CD4-positive, alpha-beta memory T cell (primary cell): ENCODE measurements around the gene ZNF75A. TPM values are rescaled to one million over a fixed set of nuclear protein-coding genes. Genes with fewer than 3 reads are reported as not detected.

Experiments used
- CTCF ChIA-PET: fragments of 350-600 bp; sonication (Branson Sonifier 250); formaldehyde crosslinking; loops from one replicate; lab custom pipeline; 2021; ENCODE audit warnings: inconsistent platforms; ENCODE audit not compliant: partially characterized antibody; lab: Charles Lee
- POLR2A ChIA-PET: fragments of 350-600 bp; sonication (Branson Sonifier 250); formaldehyde crosslinking; loops from one replicate; lab custom pipeline; 2021; ENCODE audit not compliant: partially characterized antibody; lab: Charles Lee
- DNase-seq, 5 donors: peaks; one replicate each; pipeline versions ENCODE4 v3.0.0 to v3.0.0-alpha.2; 2020 to 2022; ENCODE audit warnings: mixed read lengths in 1 of 5
- H3K27ac ChIP-seq: one replicate; pipeline ENCODE4 v1.7.0; 2013; ENCODE audit warnings: low read depth, low read length
- H3K27me3 ChIP-seq: 2 replicates; pipeline ENCODE4 v1.7.0; 2013; ENCODE audit warnings: mild to moderate bottlenecking, low read length, moderate library complexity; ENCODE audit not compliant: insufficient read depth
- H3K36me3 ChIP-seq: 2 replicates; pipeline ENCODE4 v1.7.0; 2013; ENCODE audit warnings: mild to moderate bottlenecking, low read length, moderate library complexity; ENCODE audit not compliant: insufficient read depth
- H3K4me1 ChIP-seq: 2 replicates; pipeline ENCODE4 v1.7.0; 2013; ENCODE audit warnings: mild to moderate bottlenecking, low read length, moderate library complexity; ENCODE audit not compliant: insufficient read depth
- H3K4me3 ChIP-seq, 2 donors: one replicate each; pipeline ENCODE4 v1.7.0; 2013; ENCODE audit warnings: low read length in 2 of 2, mild to moderate bottlenecking in 1 of 2
- H3K9me3 ChIP-seq, 2 donors: one replicate each; pipeline ENCODE4 v1.7.0; 2013; ENCODE audit warnings: low read length in 2 of 2, control low read depth in 1 of 2; ENCODE audit not compliant: control insufficient read depth in 1 of 2
- H3K27ac Mint-ChIP-seq, 7 donors: one replicate each; pipeline ENCODE4 v1.8.0; 2020 to 2021; ENCODE audit warnings: mixed read lengths in 7 of 7, mild to moderate bottlenecking in 6 of 7, inconsistent platforms in 3 of 7, moderate library complexity in 3 of 7
- H3K27me3 Mint-ChIP-seq, 2 donors: one replicate each; pipeline ENCODE4 v1.8.0; 2020 to 2021; ENCODE audit warnings: mixed read lengths in 2 of 2
- H3K36me3 Mint-ChIP-seq, 2 donors: one replicate each; pipeline ENCODE4 v1.8.0; 2020 to 2021; ENCODE audit warnings: mixed read lengths in 2 of 2, inconsistent platforms in 1 of 2, mild to moderate bottlenecking in 1 of 2
- H3K4me1 Mint-ChIP-seq, 4 donors: one replicate each; pipeline ENCODE4 v1.8.0; 2020 to 2021; ENCODE audit warnings: mixed read lengths in 4 of 4, mild to moderate bottlenecking in 1 of 4
- H3K4me3 Mint-ChIP-seq, 8 donors: one replicate each; pipeline ENCODE4 v1.8.0; 2020 to 2021; ENCODE audit warnings: mixed read lengths in 8 of 8, mild to moderate bottlenecking in 7 of 8, moderate library complexity in 6 of 8, inconsistent platforms in 3 of 8
- H3K9me3 Mint-ChIP-seq, 8 donors: one replicate each; pipeline ENCODE4 v1.8.0; 2020 to 2021; ENCODE audit warnings: mixed read lengths in 8 of 8, mild to moderate bottlenecking in 5 of 8, inconsistent platforms in 3 of 8, moderate library complexity in 1 of 8
- intact Hi-C: fragments of 100-400 bp; cut with micrococcal nuclease; formaldehyde crosslinking; loops from one replicate; pipeline ENCODE4 v1.15.1; 2023
- polyA plus RNA-seq, 2 donors: library from polyadenylated mRNA; unstranded; fragments of 300-500 nt; fragmentation: Illumina TruSeq; gene quantifications; one replicate each; pipeline ENCODE4 v1.2.3, GENCODE V29; 2021
- total RNA-seq, 2 experiments: library from RNA; stranded (reverse); gene quantifications; one replicate each; pipeline ENCODE4 v1.2.3, GENCODE V29; 2021

The ZNF75A gene
- total and polyA plus RNA-seq, 4 experiments from 2014 or later, result 10.8 to 88.1 (median 53.6) TPM

GRCh38 chr16:3304370-3304769 lies 927 bp upstream of the ZNF75A start:
- CTCF ChIA-PET, result interaction anchor here (0.6 to 3.2 kb wide), 4 partner anchors 11 to 98 kb away, joined by 3 to 10 read pairs (median 6); partner anchors contain the start of genes ZNF174 and ZSCAN32
- Mint-ChIP-seq H3K9me3 (peaks cover 2 to 66% (median 57%) of the 10 kb centered on the region in 8 donors), H3K4me1 (peaks cover 7 to 13% (median 11%) of the 10 kb centered on the region in 4 donors), H3K36me3 (peaks cover 55 to 56% of the 10 kb centered on the region in 2 donors), H3K27ac (peak overlapping the region in 5 of 7 donors; percentile 57 to 84 (median 82)), H3K4me3 (peak overlapping the region; percentile 77 to 87 (median 85)), H3K27me3 (no peaks in the 10 kb centered on the region)
- H3K27me3 ChIP-seq, result no peaks in the 10 kb centered on the region
- POLR2A ChIA-PET, result interaction anchor here (0.7 to 5.3 kb wide), 14 partner anchors 11 to 196 kb away, joined by 3 to 76 read pairs (median 6); partner anchors contain the start of genes CLUAP1, ZNF174, ZNF263 and ZSCAN32
- peaks cover 16% of the 10 kb centered on the region for H3K4me1 ChIP-seq
- peaks cover 7 to 38% of the 10 kb centered on the region in 2 donors for H3K9me3 ChIP-seq
- no peak for DNase-seq
- H3K36me3 ChIP-seq, result peaks cover 21% of the 10 kb centered on the region
- peak overlapping the region in 1 of 2 donors; percentile 88 for H3K4me3 ChIP-seq
- intact Hi-C loops, result loop anchor here (2.0 kb wide), 2 partner anchors 96 to 154 kb away; partner anchors contain the start of genes ZNF174 and ZSCAN32
- H3K27ac ChIP-seq, result no peak overlapping the region

GRCh38 chr16:3306078-3306477 lies 781 bp downstream of the ZNF75A start:
- Mint-ChIP-seq H3K36me3 (peaks cover 49 to 52% of the 10 kb centered on the region in 2 donors), H3K27me3 (no peaks in the 10 kb centered on the region), H3K27ac (peak overlapping the region in 5 of 7 donors; percentile 22 to 82 (median 71)), H3K4me3 (peak overlapping the region; percentile 79 to 87 (median 85)), H3K9me3 (peaks cover 0 to 65% (median 52%) of the 10 kb centered on the region in 8 donors), H3K4me1 (peaks cover 7 to 13% (median 11%) of the 10 kb centered on the region in 4 donors)
- intact Hi-C loops, result no loop called here
- H3K27ac ChIP-seq, result peak overlapping the region; percentile 70
- ChIA-PET CTCF (interaction anchor here (1.0 to 3.2 kb wide), 6 partner anchors 9 to 274 kb away, joined by 3 to 10 read pairs (median 4); partner anchors contain the start of genes NAA60, ZNF174, ZNF597 and ZSCAN32), POLR2A (interaction anchor here (0.6 to 5.3 kb wide), 19 partner anchors 10 to 203 kb away, joined by 3 to 76 read pairs (median 4); partner anchors contain the start of genes NAA60, ZNF174, ZNF200 and ZNF263)
- H3K36me3 ChIP-seq, result peaks cover 21% of the 10 kb centered on the region
- H3K4me1 ChIP-seq, result peaks cover 16% of the 10 kb centered on the region
- peak overlapping the region; percentile 80 to 88 for H3K4me3 ChIP-seq
- H3K9me3 ChIP-seq, result peaks cover 7 to 32% of the 10 kb centered on the region in 2 donors
- H3K27me3 ChIP-seq, result no peaks in the 10 kb centered on the region
- DNase-seq, result no peak

GRCh38 chr16:3311496-3311895 lies 6.2 kb downstream of the ZNF75A start:
- Mint-ChIP-seq H3K36me3 (peaks cover 79 to 86% of the 10 kb centered on the region in 2 donors), H3K27ac (no peak overlapping the region), H3K9me3 (peaks cover 7 to 90% (median 79%) of the 10 kb centered on the region in 8 donors), H3K4me1 (peaks cover 0 to 3% (median 0%) of the 10 kb centered on the region in 4 donors), H3K4me3 (no peak overlapping the region), H3K27me3 (no peaks in the 10 kb centered on the region)
- H3K27me3 ChIP-seq, result no peaks in the 10 kb centered on the region
- H3K9me3 ChIP-seq, result peaks cover 13 to 57% of the 10 kb centered on the region in 2 donors
- H3K4me1 ChIP-seq, result peaks cover 2% of the 10 kb centered on the region
- peaks cover 33% of the 10 kb centered on the region for H3K36me3 ChIP-seq
- intact Hi-C loops, result no loop called here
- H3K4me3 ChIP-seq, result no peak overlapping the region
- DNase-seq, result no peak
- ChIA-PET CTCF (no interaction called here), POLR2A (interaction anchor here (0.6 kb wide), 1 partner anchor 75 kb away, joined by 3 read pairs; no protein-coding TSS in a partner anchor)
- no peak overlapping the region for H3K27ac ChIP-seq

GRCh38 chr16:3317315-3317999 lies 12.2 kb downstream of the ZNF75A start:
- DNase-seq, result no peak
- peaks cover 25% of the 10 kb centered on the region for H3K36me3 ChIP-seq
- Mint-ChIP-seq H3K4me1 (peaks cover 0 to 3% (median 0%) of the 10 kb centered on the region in 4 donors), H3K27ac (no peak overlapping the region), H3K4me3 (no peak overlapping the region), H3K27me3 (no peaks in the 10 kb centered on the region), H3K36me3 (peaks cover 76 to 78% of the 10 kb centered on the region in 2 donors), H3K9me3 (peaks cover 5 to 99% (median 92%) of the 10 kb centered on the region in 8 donors)
- no peaks in the 10 kb centered on the region for H3K27me3 ChIP-seq
- H3K4me3 ChIP-seq, result peak overlapping the region in 1 of 2 donors; percentile 17
- ChIA-PET POLR2A (interaction anchor here (0.8 to 3.7 kb wide), 3 partner anchors 12 to 125 kb away, joined by 3 to 18 read pairs (median 4); partner anchors contain the start of genes TIGD7 and ZNF75A), CTCF (interaction anchor here (0.6 to 3.6 kb wide), 2 partner anchors 12 to 621 kb away, joined by 3 to 10 read pairs; partner anchors contain the start of genes TIGD7 and ZNF75A)
- no peak overlapping the region for H3K27ac ChIP-seq
- intact Hi-C loops, result no loop called here
- no peaks in the 10 kb centered on the region for H3K4me1 ChIP-seq
- H3K9me3 ChIP-seq, result peaks cover 27 to 70% of the 10 kb centered on the region in 2 donors

- no peaks in the 10 kb centered on the region for H3K4me1 ChIP-seq
- H3K27ac ChIP-seq, result no peak overlapping the region
- no peaks in the 10 kb centered on the region for H3K4me1 Mint-ChIP-seq
- ChIA-PET POLR2A (no interaction called here), CTCF (no interaction called here)
- no peak overlapping the region for H3K4me3 ChIP-seq
- intact Hi-C loops, result no loop called here
- peaks cover 0 to 81% (median 71%) of the 10 kb centered on the region in 8 donors for H3K9me3 Mint-ChIP-seq
- H3K36me3 ChIP-seq, result peaks cover 10% of the 10 kb centered on the region
- no peak for DNase-seq
- no peak overlapping the region for H3K27ac Mint-ChIP-seq
- H3K27me3 Mint-ChIP-seq, result no peaks in the 10 kb centered on the region
- H3K36me3 Mint-ChIP-seq, result peaks cover 37 to 39% of the 10 kb centered on the region in 2 donors
- H3K27me3 ChIP-seq, result no peaks in the 10 kb centered on the region
- H3K9me3 ChIP-seq, result peaks cover 18 to 50% of the 10 kb centered on the region in 2 donors
- H3K4me3 Mint-ChIP-seq, result no peak overlapping the region
Measured at GRCh38 chr16:3321816-3322215, 16.5 kb downstream of the ZNF75A start.

- Histone ChIP-seq H3K27ac (no peak overlapping the region), H3K9me3 (peaks cover 0 to 4% of the 10 kb centered on the region in 2 donors), H3K36me3 (no peaks in the 10 kb centered on the region), H3K4me1 (no peaks in the 10 kb centered on the region), H3K27me3 (no peaks in the 10 kb centered on the region), H3K4me3 (no peak overlapping the region)
- ChIA-PET CTCF (interaction anchor here (1.3 kb wide), 1 partner anchor 14 kb away, joined by 3 read pairs; no protein-coding TSS in a partner anchor), POLR2A (no interaction called here)
- intact Hi-C loops, result no loop called here
- DNase-seq, result no peak
- peaks cover 9 to 11% of the 10 kb centered on the region in 2 donors for H3K36me3 Mint-ChIP-seq
- no peak overlapping the region for H3K27ac Mint-ChIP-seq
- H3K4me1 Mint-ChIP-seq, result no peaks in the 10 kb centered on the region
- no peak overlapping the region for H3K4me3 Mint-ChIP-seq
- H3K9me3 Mint-ChIP-seq, result peaks cover 2 to 55% (median 41%) of the 10 kb centered on the region in 8 donors
- no peaks in the 10 kb centered on the region for H3K27me3 Mint-ChIP-seq
Measured at GRCh38 chr16:3327514-3327913, 22.2 kb downstream of the ZNF75A start.

- Mint-ChIP-seq H3K9me3 (peaks cover 2 to 52% (median 40%) of the 10 kb centered on the region in 8 donors), H3K27me3 (no peaks in the 10 kb centered on the region), H3K36me3 (peaks cover 11 to 12% of the 10 kb centered on the region in 2 donors), H3K4me1 (no peaks in the 10 kb centered on the region), H3K4me3 (no peak overlapping the region), H3K27ac (no peak overlapping the region)
- DNase-seq, result no peak
- CTCF ChIA-PET, result no interaction called here
- Histone ChIP-seq H3K4me1 (no peaks in the 10 kb centered on the region), H3K9me3 (peaks cover 0 to 4% of the 10 kb centered on the region in 2 donors), H3K36me3 (no peaks in the 10 kb centered on the region), H3K27ac (no peak overlapping the region), H3K4me3 (no peak overlapping the region), H3K27me3 (no peaks in the 10 kb centered on the region)
- POLR2A ChIA-PET, result no interaction called here
- intact Hi-C loops, result no loop called here
Measured at GRCh38 chr16:3328104-3328503, 22.8 kb downstream of the ZNF75A start.
